Astrocyte of the spinal cord (primary cell): ENCODE results near the gene LRRC75A.

Experiments
- DNase-seq: peaks from one replicate; pipeline ENCODE4 v3.0.0; 2011; ENCODE audit warnings: low read depth, low spot score
- H3K4me3 ChIP-seq: 2 replicates; pipeline ENCODE4 v1.5.1; 2011; ENCODE audit warnings: low read depth, mild to moderate bottlenecking, low read length, moderate library complexity
- CTCF ChIP-seq: IDR thresholded peaks from 2 replicates; pipeline ENCODE4 v1.5.1; 2012; ENCODE audit warnings: low read depth, mild to moderate bottlenecking, low read length, inconsistent platforms
- in situ Hi-C: cut with HindIII; loops from 2 replicates; pipeline ENCODE4 v1.10.0; 2017; ENCODE audit warnings: low sequenced_read_pairs

The LRRC75A gene

GRCh38 chr17:16521070-16521727, 29.2 kb upstream of the LRRC75A start:
- peak; percentile 87 for DNase-seq
- TF ChIP-seq CTCF, result peak; percentile 88
- in situ Hi-C loops, result no loop called here
- no peak overlapping the region for H3K4me3 ChIP-seq

GRCh38 chr17:16519021-16519420, 27.0 kb upstream of the LRRC75A start:
- TF ChIP-seq CTCF, result no peak
- in situ Hi-C loops, result no loop called here

GRCh38 chr17:16517477-16517876, 25.5 kb upstream of the LRRC75A start:
- no peak overlapping the region for H3K4me3 ChIP-seq
- DNase-seq, result no peak
- TF ChIP-seq CTCF, result no peak
- in situ Hi-C loops, result no loop called here

More at GRCh38 chr17:16519021-16519420, 27.0 kb upstream of the LRRC75A start:
- H3K4me3 ChIP-seq, result no peak overlapping the region
- no peak for DNase-seq

- H3K4me3 ChIP-seq, result peak overlapping the region; percentile 9
- DNase-seq, result peak; percentile 76
- in situ Hi-C loops, result no loop called here
- no peak for TF ChIP-seq CTCF
Measured at GRCh38 chr17:16516594-16517051, 24.6 kb upstream of the LRRC75A start.

GRCh38 chr17:16515933-16516332, 23.9 kb upstream of the LRRC75A start:
- in situ Hi-C loops, result no loop called here
- TF ChIP-seq CTCF, result no peak
- no peak overlapping the region for H3K4me3 ChIP-seq
- DNase-seq, result no peak

- no peak overlapping the region for H3K4me3 ChIP-seq
- no peak for TF ChIP-seq CTCF
- in situ Hi-C loops, result no loop called here
- DNase-seq, result no peak
Measured at GRCh38 chr17:16513873-16514272, 21.9 kb upstream of the LRRC75A start.
